Measurements from ENCODE around the gene KAZN.
A peak's percentile ranks its signal among the peaks of the same experiment; 100 is the strongest.
"Not testable (repeated sequence)": the region's sequence is repeated elsewhere in the genome, so short reads cannot be mapped to it uniquely, and the experiment has no call there.

The KAZN gene

GRCh38 chr1:15117671-15118325 is 519.3 kb downstream of the KAZN start:
- DNase-seq (ENCODE audit: low read depth), result no peak

DNA sequence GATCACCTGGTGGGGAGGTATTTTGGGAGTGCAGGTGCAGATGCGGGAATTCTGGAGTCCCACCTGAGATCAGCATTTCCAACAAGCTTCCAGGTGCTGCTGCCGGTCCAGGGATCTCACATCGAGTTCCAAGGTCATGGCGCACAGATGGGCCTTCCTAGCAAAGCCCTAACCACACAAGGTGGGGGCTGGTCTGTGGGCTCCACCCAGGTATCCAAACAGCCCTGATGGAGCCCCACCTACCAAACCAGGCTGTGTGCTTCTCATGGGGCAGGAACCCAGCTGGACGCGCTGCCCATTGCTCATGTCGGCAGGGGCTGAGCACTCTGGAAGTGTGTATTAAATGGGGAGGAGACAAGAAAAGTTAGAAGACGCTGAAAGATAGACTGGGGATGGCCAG is 520.1 kb downstream of the KAZN start:
- no peak for DNase-seq (ENCODE audit: low read depth)

- DNase-seq (ENCODE audit: low read depth), result no peak
These were observed 521.9 kb downstream of the KAZN start for GRCh38 chr1:15120251-15120945.

GRCh38 chr1:15122331-15122730 is 523.8 kb downstream of the KAZN start:
- no peak for DNase-seq (ENCODE audit: low read depth)

GRCh38 chr1:15123270-15123669 is 524.8 kb downstream of the KAZN start:
- no peak for DNase-seq (ENCODE audit: low read depth)

DNA sequence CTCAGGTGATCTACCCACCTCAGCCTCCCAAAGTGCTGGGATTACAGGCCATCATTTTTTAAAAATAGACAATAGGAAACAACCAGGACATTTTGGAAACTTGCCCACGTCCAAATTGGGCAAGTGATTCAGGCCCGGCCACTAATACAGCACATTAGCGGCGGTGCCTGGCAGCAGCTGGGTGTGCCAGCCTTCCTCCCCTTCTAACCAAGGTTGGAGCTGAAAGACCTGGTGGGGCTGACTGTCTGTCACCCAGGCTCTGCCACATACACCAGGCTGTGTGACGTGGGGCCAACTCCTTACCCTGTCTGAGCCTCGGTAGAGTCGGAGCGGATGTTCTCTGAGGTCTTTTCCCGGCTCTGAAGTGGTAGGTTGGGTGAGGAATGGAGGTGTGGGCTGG is 525.4 kb downstream of the KAZN start:
- DNase-seq (ENCODE audit: low read depth), result no peak

DNA sequence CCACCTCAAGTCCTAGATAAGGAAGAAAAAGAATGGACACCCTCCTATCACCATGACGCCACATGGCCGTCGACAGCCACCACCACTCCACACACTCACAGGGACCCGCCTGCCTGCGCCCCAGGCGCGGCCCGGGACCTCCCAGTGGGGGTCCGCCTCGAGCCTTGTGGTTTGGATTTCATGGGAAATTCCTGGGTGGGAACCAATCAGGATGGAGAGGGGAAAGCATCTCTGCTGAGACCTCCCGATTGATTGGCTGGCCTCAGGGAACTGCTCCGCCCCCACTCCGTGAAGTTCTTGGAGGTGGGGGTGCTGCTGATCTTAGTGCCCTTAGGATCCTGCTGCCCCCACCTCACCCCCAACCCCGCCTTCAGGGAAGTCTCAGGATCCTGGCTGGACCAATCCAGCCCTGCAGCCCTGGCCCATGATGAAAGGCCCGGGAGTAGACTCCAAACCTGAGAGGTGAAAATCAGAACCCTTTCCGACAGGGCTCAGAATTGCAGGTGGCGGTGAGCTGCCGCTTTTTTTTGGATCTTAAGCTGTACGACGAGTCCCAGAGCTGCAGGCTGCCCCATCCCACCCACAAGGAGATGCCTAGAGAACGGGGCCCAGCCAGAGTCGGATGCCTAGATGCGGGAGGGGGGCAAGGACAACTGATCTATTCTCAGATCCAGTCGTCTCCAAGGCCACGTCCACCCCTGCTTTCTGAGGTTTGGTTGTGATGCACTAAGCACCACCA is 526.0 kb downstream of the KAZN start:
- no peak for DNase-seq (ENCODE audit: low read depth)

DNA sequence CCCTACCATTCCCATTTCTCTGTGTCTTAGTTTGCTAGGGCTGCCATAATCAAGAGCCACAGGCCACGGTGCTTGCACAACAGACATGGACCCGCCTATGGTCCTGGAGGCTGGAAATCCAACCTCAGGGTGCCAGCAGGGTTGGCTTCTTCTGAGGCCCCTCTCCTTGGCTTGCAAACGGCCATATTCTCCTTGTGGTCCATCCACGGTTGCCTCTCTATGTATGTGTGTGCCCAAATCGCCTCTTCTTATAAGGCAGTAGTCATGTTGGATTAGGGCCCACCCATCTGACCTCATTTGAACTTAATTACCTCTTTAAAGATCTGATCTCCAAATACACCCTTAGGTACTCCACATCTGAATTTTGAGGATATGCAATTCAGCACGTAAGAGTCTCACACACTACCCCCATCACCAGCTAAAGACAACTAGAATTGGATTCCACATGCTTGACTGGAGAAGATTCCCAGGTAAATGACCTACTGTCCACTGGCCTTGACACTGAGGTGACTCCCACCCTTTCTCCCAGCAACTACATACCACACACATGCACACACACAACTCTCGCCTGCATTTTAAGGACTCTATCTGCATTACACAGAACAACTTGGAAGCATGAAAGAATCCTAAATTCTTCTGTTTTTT is 526.7 kb downstream of the KAZN start:
- DNase-seq (ENCODE audit: low read depth), result no peak

DNA sequence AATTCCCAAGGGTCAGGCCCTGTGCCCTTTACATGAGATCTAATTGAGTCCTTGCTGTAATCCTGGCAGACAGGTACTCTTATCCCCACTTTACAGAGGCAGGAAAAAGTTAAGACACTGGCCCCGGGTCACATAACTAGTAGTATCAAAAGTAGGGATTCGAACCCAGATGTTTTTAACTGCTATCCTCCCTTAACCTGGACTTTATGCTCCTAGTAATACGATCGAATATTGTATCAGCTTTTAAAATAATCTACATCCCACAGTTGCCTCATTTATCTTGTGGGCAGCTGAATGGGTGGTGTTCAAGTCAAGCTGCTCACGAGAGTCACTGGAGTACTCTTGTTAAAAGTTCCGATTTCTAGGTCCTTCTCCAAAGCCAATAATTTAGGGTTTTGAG is 529.6 kb downstream of the KAZN start:
- DNase-seq (ENCODE audit: low read depth), result no peak

- DNase-seq (ENCODE audit: low read depth), result peak; percentile 41
These were observed 530.2 kb downstream of the KAZN start for GRCh38 chr1:15128520-15129313.

DNA sequence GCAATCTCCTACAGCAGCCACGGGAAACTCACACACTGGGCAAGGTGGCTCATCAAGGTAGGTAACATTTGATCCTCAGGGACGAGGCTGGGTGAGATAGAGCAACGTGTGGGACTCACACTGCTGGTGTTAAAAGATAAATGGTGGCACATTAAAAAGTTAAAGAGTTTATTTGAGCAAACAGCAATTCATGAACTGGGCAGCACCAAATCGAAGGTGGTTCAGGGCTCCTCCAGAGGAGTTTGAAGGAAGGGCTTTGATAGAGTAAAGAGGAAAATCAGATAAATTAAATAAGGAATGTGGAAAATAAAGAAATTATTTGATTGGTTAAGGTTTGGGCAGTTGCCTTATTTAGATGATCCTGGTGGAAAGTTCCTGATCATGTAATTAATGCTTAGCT is 531.5 kb downstream of the KAZN start:
- DNase-seq (ENCODE audit: low read depth), result no peak

DNA sequence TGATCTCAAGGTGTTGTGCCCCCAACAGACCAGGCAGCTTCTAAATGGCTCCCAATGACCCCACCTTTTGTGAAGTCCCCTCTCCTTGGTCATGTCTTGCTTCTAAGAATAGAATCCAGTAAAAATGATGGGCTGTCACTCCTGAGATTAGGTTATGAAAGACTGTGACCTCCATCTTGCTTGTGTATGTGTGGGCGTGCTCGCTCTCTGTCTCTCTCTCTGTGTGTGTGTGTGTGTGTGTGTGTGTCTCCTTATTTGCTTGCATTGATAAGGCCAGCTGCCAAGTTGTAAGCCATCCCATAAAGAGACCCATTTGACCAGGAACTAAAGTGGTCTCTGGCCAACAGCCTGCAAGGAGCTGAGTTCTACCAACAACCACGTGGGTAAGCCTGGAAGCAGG is 532.1 kb downstream of the KAZN start:
- no peak for DNase-seq (ENCODE audit: low read depth)

DNA sequence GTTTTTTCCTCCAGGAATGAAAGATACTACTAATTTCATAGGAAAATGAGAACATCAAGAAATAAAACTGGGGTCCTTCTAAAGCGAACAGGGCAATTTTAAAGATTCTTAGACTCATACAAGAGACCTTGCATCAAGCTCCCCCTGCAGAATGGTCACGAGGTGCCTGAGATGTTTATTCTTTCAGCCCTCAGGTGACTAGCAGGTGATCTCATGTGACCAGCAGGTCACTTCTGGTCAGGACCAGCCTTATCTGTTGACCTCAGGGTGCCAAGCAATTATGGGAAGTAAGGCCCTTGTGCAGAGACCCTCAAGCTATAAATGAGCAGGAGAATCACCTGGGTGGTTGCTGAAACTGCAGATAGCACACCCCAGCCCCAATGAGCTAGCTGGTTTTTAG is 534.5 kb downstream of the KAZN start:
- DNase-seq (ENCODE audit: low read depth), result no peak

GRCh38 chr1:15134285-15134684 is 535.8 kb downstream of the KAZN start:
- no peak for DNase-seq (ENCODE audit: low read depth)

DNA sequence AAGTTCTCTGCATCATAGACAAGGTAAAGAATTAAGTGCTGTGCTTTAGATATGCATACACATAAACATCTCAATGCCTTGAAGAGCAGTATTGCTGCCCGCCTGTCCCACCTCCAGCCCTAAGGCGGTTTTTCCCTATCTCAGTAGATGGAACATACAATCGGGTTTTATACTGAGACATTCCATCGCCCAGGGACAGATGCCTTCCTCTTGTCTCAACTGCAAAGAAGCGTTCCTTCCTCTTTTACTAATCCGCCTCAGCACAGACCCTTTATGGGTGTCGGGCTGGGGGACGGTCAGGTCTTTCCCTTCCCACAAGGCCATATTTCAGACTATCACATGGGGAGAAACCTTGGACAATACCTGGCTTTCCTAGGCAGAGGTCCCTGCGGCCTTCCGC is 537.1 kb downstream of the KAZN start:
- DNase-seq (ENCODE audit: low read depth), result not testable (repeated sequence)

DNA sequence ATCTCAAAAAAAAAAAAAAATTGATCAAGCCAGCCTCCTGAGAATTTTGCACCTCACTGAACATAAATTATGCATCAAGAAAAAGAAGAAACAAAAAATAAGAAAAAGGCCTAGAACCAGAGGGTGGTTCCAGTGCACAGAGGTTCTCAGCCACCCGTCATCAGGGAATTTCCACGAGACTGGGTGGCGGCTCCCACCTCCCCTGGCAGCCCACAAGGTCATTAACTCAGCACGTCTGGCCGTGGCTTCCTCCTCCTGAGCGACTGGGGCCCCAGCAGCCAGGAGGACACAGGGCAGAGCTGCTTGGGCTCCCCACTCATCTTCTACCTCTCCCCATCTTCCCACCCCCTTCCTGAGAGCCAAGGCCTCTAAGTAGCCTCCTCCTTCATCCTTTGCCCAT is 539.3 kb downstream of the KAZN start:
- DNase-seq (ENCODE audit: low read depth), result no peak

GRCh38 chr1:15139654-15140350 is 541.3 kb downstream of the KAZN start:
- DNase-seq (ENCODE audit: low read depth), result no peak

DNA sequence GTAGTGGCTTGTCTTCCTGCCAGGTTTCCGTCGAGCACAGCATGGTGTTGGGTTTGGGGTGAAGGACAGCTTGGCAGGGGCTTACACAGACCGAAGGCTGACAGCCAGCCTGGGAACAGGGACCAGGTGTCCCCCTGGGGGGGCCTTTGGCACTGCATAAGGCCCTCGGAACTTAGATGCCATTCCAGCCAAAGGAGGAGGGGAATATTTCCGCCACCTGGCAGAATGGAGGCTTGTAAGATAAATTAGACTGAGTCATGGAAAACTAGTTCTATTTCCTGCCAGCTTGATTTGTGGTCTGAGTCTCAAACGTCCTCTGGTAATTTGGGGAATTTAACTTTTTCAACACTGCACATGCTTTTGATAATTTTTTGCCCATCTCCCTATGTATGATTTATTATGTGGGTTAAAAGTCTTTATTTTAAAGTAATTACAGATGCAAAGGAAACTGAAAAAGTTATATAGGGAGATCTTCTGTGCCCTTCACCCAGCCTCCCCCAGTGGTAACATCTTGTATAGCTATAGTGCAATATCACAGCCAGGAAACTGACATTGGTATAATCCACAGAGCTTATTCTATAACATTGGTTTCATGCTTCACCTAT is 543.6 kb downstream of the KAZN start:
- no peak for DNase-seq (ENCODE audit: low read depth)

- DNase-seq (ENCODE audit: low read depth), result no peak
These were observed 546.8 kb downstream of the KAZN start for GRCh38 chr1:15145327-15145726.

GRCh38 chr1:15146142-15146680 is 547.7 kb downstream of the KAZN start:
- DNase-seq (ENCODE audit: low read depth), result no peak

GRCh38 chr1:15146971-15147376 is 548.5 kb downstream of the KAZN start:
- DNase-seq (ENCODE audit: low read depth), result no peak

Data from activated T-helper 9 cell treated with anti-CD3 and anti-CD28 coated beads, Interleukin-2, amount 50 U/mL, for 16 hours (primary cell).